Measurements from ENCODE around the gene DTNB. TPM values are rescaled to one million over a fixed set of nuclear protein-coding genes. Genes with fewer than 3 reads are reported as not detected.
A peak's percentile ranks its signal among the peaks of the same experiment; 100 is the strongest.

The DTNB gene
- total and polyA plus RNA-seq, 10 of the 15 experiments (the other 5 are each of a cell fraction or from before 2014, with no cell fraction given) = 4.5 to 30.6 (median 11.9) TPM

DNA sequence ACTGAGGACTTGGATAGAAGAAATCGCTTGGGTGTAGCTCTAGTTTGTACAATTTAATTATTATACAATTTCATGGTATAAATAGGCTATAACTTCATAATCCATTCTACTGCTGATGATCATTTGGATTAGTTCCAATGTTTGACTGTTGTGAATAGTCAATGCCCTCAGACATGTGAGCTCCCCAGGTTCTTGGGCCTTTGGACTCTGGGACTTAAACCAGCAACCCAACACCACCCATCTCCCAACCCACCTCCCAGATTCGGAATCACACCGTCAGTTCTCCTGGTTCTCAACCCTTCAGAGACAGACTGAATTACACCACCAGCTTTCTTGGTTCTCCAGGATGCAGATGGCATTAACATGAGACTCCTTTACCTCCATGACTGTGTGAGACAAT is 247.1 kb downstream of the DTNB start (continued):
- TF ChIP-seq MTA2 (IDR thresholded peaks at IDR 0.05; ENCODE audit: low read depth) = no peak
- TF ChIP-seq SIN3A (IDR thresholded peaks at IDR 0.05; ENCODE audit: low read depth, low read length) = no peak
- TF ChIP-seq RFX5 (IDR thresholded peaks at IDR 0.05; ENCODE audit: low read depth, low read length) = no peak
- TF ChIP-seq ZNF622 (IDR thresholded peaks at IDR 0.05) = no peak
- TF ChIP-seq NFYA (IDR thresholded peaks at IDR 0.05; ENCODE audit: borderline replicate concordance, low read depth, low read length) = no peak
- TF ChIP-seq CBX3 (IDR thresholded peaks at IDR 0.05; ENCODE audit: borderline replicate concordance, low read depth) = no peak
- TF ChIP-seq KLF5 (IDR thresholded peaks at IDR 0.05; ENCODE audit: partially characterized antibody) = no peak
- TF ChIP-seq, protein P1, sequence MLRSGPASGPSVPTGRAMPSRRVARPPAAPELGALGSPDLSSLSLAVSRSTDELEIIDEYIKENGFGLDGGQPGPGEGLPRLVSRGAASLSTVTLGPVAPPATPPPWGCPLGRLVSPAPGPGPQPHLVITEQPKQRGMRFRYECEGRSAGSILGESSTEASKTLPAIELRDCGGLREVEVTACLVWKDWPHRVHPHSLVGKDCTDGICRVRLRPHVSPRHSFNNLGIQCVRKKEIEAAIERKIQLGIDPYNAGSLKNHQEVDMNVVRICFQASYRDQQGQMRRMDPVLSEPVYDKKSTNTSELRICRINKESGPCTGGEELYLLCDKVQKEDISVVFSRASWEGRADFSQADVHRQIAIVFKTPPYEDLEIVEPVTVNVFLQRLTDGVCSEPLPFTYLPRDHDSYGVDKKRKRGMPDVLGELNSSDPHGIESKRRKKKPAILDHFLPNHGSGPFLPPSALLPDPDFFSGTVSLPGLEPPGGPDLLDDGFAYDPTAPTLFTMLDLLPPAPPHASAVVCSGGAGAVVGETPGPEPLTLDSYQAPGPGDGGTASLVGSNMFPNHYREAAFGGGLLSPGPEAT (IDR thresholded peaks at IDR 0.05; ENCODE audit: low read depth) = no peak

DNA sequence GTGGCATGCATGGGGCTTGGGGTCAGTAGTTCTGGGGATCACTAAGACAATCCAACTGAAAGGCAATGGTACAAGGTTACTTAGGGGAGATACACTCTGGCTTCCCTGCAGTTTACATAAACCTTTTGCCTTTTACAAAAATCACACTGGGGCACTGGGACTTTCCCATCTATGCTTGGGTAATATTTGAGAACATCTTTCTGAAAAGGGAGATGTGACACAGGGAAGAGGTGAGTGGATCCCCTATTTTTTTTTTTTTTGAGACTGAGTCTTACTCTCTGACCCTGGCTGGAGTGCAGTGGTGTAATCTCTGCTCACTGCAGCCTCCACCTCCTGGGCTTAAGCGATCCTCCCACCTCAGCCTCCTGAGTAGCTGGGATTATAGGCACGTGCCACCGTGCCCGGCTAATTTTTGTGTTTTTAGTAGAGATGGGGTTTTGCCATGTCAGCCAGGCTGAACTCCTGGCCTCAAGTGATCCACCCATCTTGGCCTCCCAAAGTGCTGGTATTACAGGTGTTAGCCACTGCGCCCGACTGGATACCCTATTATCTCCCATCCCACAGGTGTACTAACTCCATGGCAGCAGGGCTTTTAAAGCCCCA is 248.8 kb downstream of the DTNB start:
- CTCF ChIA-PET = interaction anchor here (0.7 to 2.6 kb wide), 7 partner anchors 13 to 142 kb away, joined by 3 to 17 read pairs (median 5); no protein-coding TSS in a partner anchor
- peak overlapping the region; percentile 49 for H3K27ac ChIP-seq (ENCODE audit: control insufficient read depth, insufficient read depth)
- peaks cover 44% of the 10 kb centered on the region for H3K79me2 ChIP-seq (ENCODE audit: control insufficient read depth, insufficient read depth, low read length)
- H3K9ac ChIP-seq (ENCODE audit: control insufficient read depth, insufficient read depth, low read length) = peak overlapping the region; percentile 28; the same call in 1 of the 2 replicates
- BruUV-seq (replicated peaks) = no TSS peak
- in situ Hi-C loops (cut with MboI) (no loop called here), intact Hi-C loops (cut with micrococcal nuclease; ENCODE audit: unreplicated experiment) (loop anchor here (5.0 kb wide), 2 partner anchors 73 to 147 kb away; no protein-coding TSS in a partner anchor)
- RAD21 ChIA-PET (ENCODE audit: unreplicated experiment) = interaction anchor here (1.2 to 2.9 kb wide), 7 partner anchors 16 to 142 kb away, joined by 3 to 14 read pairs (median 9); no protein-coding TSS in a partner anchor
- H3K9me3 ChIP-seq (replicated peaks; ENCODE audit: control insufficient read depth, insufficient read depth, low read length) = no peaks in the 10 kb centered on the region
- FAIRE-seq (no peak), ATAC-seq (peak; percentile 4; the same call in 2 of the 3 replicates), DNase-seq (ENCODE audit: low read depth, low spot score) (no peak)
- peak overlapping the region; percentile 68 for H3K4me2 ChIP-seq (ENCODE audit: control insufficient read depth, insufficient read depth)
- H3K4me1 ChIP-seq (ENCODE audit: control insufficient read depth, insufficient read depth, low read length) = peaks cover 14% of the 10 kb centered on the region
- POLR2A ChIA-PET = interaction anchor here (0.8 to 1.5 kb wide), 3 partner anchors 9 to 59 kb away, joined by 3 to 6 read pairs (median 4); no protein-coding TSS in a partner anchor
- SMC1A ChIA-PET (ENCODE audit: uncharacterized antibody, unreplicated experiment) = interaction anchor here (0.6 to 3.4 kb wide), 24 partner anchors 10 to 175 kb away, joined by 3 to 18 read pairs (median 4); no protein-coding TSS in a partner anchor
- peaks cover 3 to 21% of the 10 kb centered on the region in 2 experiments; a peak in 3 of 4 replicates for H3K36me3 ChIP-seq (ENCODE audit: control insufficient read depth in 2 of 2, insufficient read depth in 2 of 2, low read length in 1 of 2)
- H4K20me1 ChIP-seq (ENCODE audit: control insufficient read depth, insufficient read depth) = no peaks in the 10 kb centered on the region
- no peaks in the 10 kb centered on the region for H3K27me3 ChIP-seq (replicated peaks in 1 of 2; ENCODE audit: control insufficient read depth in 2 of 2, insufficient read depth in 2 of 2, low read length in 1 of 2)
- H3K4me3 ChIP-seq = peak overlapping the region; percentile 59; the same call in 1 of the 2 replicates
- 82% methylated on average over 6 of the region's 6 CpGs for WGBS (ENCODE audit: insufficient coverage, insufficient replicate concordance, low lambda C conversion rate, missing lambda C conversion rate)
- H2AFZ ChIP-seq (ENCODE audit: control insufficient read depth, low read depth, low read length) = no peak overlapping the region
- TF ChIP-seq ZNF384 (IDR thresholded peaks at IDR 0.05; ENCODE audit: borderline replicate concordance, low read depth, low read length) = peak; percentile 62; the same call in 1 of the 2 replicates
- TF ChIP-seq NFYA (IDR thresholded peaks at IDR 0.05; ENCODE audit: borderline replicate concordance, low read depth, low read length) = no peak
- peak; percentile 29 to 38; a peak in 1 of 4 replicates for TF ChIP-seq IKZF2 (IDR thresholded peaks at IDR 0.05)
- TF ChIP-seq, protein P2, sequence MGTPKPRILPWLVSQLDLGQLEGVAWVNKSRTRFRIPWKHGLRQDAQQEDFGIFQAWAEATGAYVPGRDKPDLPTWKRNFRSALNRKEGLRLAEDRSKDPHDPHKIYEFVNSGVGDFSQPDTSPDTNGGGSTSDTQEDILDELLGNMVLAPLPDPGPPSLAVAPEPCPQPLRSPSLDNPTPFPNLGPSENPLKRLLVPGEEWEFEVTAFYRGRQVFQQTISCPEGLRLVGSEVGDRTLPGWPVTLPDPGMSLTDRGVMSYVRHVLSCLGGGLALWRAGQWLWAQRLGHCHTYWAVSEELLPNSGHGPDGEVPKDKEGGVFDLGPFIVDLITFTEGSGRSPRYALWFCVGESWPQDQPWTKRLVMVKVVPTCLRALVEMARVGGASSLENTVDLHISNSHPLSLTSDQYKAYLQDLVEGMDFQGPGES (IDR thresholded peaks at IDR 0.05) = no peak
- no peak for TF ChIP-seq NR2C2 (IDR thresholded peaks at IDR 0.05; ENCODE audit: borderline replicate concordance, control insufficient read depth, insufficient read length, low read depth)
- no peak for TF ChIP-seq SREBF1 (IDR thresholded peaks at IDR 0.05; ENCODE audit: low read length)
- TF ChIP-seq CHD2 (IDR thresholded peaks at IDR 0.05; ENCODE audit: borderline replicate concordance, low read depth, low read length) = no peak
- TF ChIP-seq, protein P3, sequence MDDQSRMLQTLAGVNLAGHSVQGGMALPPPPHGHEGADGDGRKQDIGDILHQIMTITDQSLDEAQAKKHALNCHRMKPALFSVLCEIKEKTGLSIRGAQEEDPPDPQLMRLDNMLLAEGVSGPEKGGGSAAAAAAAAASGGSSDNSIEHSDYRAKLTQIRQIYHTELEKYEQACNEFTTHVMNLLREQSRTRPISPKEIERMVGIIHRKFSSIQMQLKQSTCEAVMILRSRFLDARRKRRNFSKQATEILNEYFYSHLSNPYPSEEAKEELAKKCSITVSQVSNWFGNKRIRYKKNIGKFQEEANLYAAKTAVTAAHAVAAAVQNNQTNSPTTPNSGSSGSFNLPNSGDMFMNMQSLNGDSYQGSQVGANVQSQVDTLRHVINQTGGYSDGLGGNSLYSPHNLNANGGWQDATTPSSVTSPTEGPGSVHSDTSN (IDR thresholded peaks at IDR 0.05; ENCODE audit: insufficient replicate concordance, low read depth, low read length) = no peak

Data from GM12878 (cell line).